ENCODE measurements around the gene PLAGL1. TPM values are rescaled to one million over a fixed set of nuclear protein-coding genes. Genes with fewer than 3 reads are reported as not detected.

The PLAGL1 gene
- total and polyA plus RNA-seq, 2 of the 8 experiments (the other 6 are each of a cell fraction or from before 2014, with no cell fraction given) = 0.94 to 1.1 TPM

- TF ChIP-seq KDM1A (IDR thresholded peaks at IDR 0.05; ENCODE audit: borderline replicate concordance, low read length) = peak; percentile 41; the same call in 1 of the 2 replicates
- peak; percentile 90 for TF ChIP-seq ASH2L (IDR thresholded peaks at IDR 0.05; ENCODE audit: low read length)
- TF ChIP-seq NANOG (IDR thresholded peaks at IDR 0.05; ENCODE audit: insufficient read depth, low read depth, low read length, poor library complexity, severe bottlenecking) = peak; percentile 74
- no peak for TF ChIP-seq POLR2AphosphoS5 (IDR thresholded peaks at IDR 0.05; ENCODE audit: low read depth, low read length)
Observed at GRCh38 chr6:143958839-143959399, 49.1 kb downstream of the PLAGL1 start (continued).
